WERI-Rb-1 (cell line): ENCODE results near the gene ATP6V1A.

ENCODE experiments used
- DNase-seq: peaks from one replicate; pipeline ENCODE4 v3.0.0-alpha.2; 2020
- H3K27ac ChIP-seq: fragments of 250-450 bp; sonication (Bioruptor Pico); 2 replicates; pipeline ENCODE4 v1.5.1; 2020; ENCODE audit warnings: mild to moderate bottlenecking, moderate library complexity
- H3K27me3 ChIP-seq: fragments of 250-450 bp; sonication (Bioruptor Pico); 2 replicates; pipeline ENCODE4 v1.5.1; 2021; ENCODE audit warnings: mild to moderate bottlenecking, low read depth, moderate library complexity; ENCODE audit not compliant: insufficient read depth, severe bottlenecking
- H3K36me3 ChIP-seq: fragments of 250-450 bp; sonication (Bioruptor Pico); 2 replicates; pipeline ENCODE4 v1.5.1; 2020; ENCODE audit warnings: mild to moderate bottlenecking, moderate library complexity
- H3K4me3 ChIP-seq: 2 replicates; pipeline ENCODE4 v1.5.1; 2011; ENCODE audit warnings: low read depth, mild to moderate bottlenecking, control low read depth, low read length
- H3K9me3 ChIP-seq: fragments of 250-450 bp; sonication (Bioruptor Pico); 2 replicates; pipeline ENCODE4 v1.5.1; 2021; ENCODE audit warnings: mild to moderate bottlenecking, moderate library complexity; ENCODE audit not compliant: severe bottlenecking
- TF ChIP-seq, protein P1 (sequence below): IDR thresholded peaks from 2 replicates; pipeline ENCODE4 v1.5.1; 2011; ENCODE audit warnings: low read depth, mild to moderate bottlenecking, control low read depth, inconsistent platforms, low read length

ATP6V1A gene

DNA sequence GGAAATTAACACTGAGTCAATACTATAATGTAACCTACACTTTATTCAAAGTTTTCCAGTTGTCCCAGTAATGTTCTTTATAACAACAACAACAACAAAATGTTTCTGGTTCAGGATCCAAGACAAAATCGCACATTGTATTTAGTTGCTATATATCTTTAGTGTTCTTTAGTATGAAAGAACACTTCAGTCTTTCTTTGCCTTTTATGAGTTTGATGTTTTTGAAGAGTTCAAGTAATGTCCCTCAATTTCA lies 84.2 kb downstream of the ATP6V1A start:
- H3K27me3 ChIP-seq, result no peaks in the 10 kb centered on the region
- H3K36me3 ChIP-seq, result no peaks in the 10 kb centered on the region
- H3K27ac ChIP-seq, result no peak overlapping the region
- TF ChIP-seq, protein P1, sequence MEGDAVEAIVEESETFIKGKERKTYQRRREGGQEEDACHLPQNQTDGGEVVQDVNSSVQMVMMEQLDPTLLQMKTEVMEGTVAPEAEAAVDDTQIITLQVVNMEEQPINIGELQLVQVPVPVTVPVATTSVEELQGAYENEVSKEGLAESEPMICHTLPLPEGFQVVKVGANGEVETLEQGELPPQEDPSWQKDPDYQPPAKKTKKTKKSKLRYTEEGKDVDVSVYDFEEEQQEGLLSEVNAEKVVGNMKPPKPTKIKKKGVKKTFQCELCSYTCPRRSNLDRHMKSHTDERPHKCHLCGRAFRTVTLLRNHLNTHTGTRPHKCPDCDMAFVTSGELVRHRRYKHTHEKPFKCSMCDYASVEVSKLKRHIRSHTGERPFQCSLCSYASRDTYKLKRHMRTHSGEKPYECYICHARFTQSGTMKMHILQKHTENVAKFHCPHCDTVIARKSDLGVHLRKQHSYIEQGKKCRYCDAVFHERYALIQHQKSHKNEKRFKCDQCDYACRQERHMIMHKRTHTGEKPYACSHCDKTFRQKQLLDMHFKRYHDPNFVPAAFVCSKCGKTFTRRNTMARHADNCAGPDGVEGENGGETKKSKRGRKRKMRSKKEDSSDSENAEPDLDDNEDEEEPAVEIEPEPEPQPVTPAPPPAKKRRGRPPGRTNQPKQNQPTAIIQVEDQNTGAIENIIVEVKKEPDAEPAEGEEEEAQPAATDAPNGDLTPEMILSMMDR, result no peak
- no peak for DNase-seq
- H3K9me3 ChIP-seq, result peaks cover 3% of the 10 kb centered on the region
- no peak overlapping the region for H3K4me3 ChIP-seq

- no peak overlapping the region for H3K27ac ChIP-seq
These were observed 85.8 kb downstream of the ATP6V1A start for GRCh38 chr3:113832477-113833164.

DNA sequence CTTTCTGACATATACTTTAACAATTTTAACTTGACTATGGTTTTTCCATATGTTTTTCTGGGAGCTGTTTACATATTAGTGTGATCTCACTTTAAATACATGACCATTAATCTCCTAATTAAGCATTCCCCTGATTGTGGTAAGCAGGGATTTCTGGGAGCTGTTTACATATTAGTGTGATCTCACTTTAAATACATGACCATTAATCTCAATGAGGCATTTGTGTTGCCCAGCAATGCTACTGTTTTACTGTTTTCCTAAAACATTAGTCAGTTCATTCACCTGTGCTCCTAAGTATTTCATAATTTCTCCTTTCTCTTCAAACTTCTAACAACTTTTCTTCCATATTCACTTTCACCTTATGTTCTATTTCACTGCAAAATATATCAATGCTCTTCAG lies 88.1 kb downstream of the ATP6V1A start:
- DNase-seq, result no peak
- no peak overlapping the region for H3K27ac ChIP-seq
- TF ChIP-seq, protein P1, result no peak
- no peak overlapping the region for H3K4me3 ChIP-seq
- H3K27me3 ChIP-seq, result no peaks in the 10 kb centered on the region
- H3K9me3 ChIP-seq, result peaks cover 3% of the 10 kb centered on the region
- H3K36me3 ChIP-seq, result no peaks in the 10 kb centered on the region

More at GRCh38 chr3:113832477-113833164, 85.8 kb downstream of the ATP6V1A start:
- Histone ChIP-seq H3K27me3 (no peaks in the 10 kb centered on the region), H3K4me3 (no peak overlapping the region), H3K9me3 (peaks cover 3% of the 10 kb centered on the region), H3K36me3 (no peaks in the 10 kb centered on the region)
- DNase-seq, result no peak
- TF ChIP-seq, protein P1, result no peak

DNA sequence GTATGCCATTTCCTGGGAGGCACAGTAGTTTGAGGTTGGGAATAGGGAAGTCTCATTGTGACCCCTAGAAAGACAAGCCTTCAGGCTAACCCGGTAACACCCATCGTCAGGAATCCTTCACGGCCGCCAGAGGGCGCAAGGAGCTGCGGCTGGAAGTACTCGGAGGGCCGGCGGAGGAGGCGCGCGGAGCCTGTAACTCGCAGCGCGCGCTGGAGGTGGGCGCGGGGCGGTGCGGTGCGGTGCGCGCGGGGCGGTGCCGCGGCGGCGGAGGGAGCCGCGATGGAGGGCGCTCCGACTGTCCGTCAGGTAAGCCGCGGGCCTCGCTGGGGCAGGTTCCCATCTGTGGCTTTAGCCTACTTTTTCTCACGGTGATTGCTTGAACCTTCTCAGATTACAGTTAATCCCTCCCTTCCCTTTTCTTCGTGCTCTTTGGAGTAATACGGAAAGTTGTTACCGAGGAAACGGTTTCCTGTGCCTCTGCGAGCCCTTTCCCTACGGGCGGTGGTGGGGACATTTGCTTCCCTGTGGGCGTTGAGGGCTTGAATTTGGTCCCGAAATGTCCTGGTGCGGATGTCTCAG lies 91.9 kb downstream of the ATP6V1A start, which contains the start of gene GRAMD1C:
GRAMD1C (plus strand) TSS at position 158 of the 579 bp plus-strand sequence; CDS start at position 280, 122 bp downstream.
- H3K27ac ChIP-seq, result peak within 1 kb of the TSS; percentile 31
- peak within 1 kb of the TSS; percentile 41 for H3K4me3 ChIP-seq
- TF ChIP-seq, protein P1, result peak; percentile 86

GRCh38 chr3:113839551-113839950 lies 92.7 kb downstream of the ATP6V1A start:
- H3K9me3 ChIP-seq, result no peaks in the 10 kb centered on the region
- H3K4me3 ChIP-seq, result peak overlapping the region; percentile 41
- TF ChIP-seq, protein P1, result no peak
- H3K36me3 ChIP-seq, result no peaks in the 10 kb centered on the region
- no peaks in the 10 kb centered on the region for H3K27me3 ChIP-seq
- H3K27ac ChIP-seq, result no peak overlapping the region
- DNase-seq, result peak; percentile 48

More for the DNA sequence above, 91.9 kb downstream of the ATP6V1A start, which contains the start of gene GRAMD1C:
- no peaks in the 10 kb centered on the region for H3K9me3 ChIP-seq
- H3K27me3 ChIP-seq, result no peaks in the 10 kb centered on the region
- no peaks in the 10 kb centered on the region for H3K36me3 ChIP-seq
- DNase-seq, result peak; percentile 89
